Measurements from ENCODE around the gene BANF1.

DNA sequence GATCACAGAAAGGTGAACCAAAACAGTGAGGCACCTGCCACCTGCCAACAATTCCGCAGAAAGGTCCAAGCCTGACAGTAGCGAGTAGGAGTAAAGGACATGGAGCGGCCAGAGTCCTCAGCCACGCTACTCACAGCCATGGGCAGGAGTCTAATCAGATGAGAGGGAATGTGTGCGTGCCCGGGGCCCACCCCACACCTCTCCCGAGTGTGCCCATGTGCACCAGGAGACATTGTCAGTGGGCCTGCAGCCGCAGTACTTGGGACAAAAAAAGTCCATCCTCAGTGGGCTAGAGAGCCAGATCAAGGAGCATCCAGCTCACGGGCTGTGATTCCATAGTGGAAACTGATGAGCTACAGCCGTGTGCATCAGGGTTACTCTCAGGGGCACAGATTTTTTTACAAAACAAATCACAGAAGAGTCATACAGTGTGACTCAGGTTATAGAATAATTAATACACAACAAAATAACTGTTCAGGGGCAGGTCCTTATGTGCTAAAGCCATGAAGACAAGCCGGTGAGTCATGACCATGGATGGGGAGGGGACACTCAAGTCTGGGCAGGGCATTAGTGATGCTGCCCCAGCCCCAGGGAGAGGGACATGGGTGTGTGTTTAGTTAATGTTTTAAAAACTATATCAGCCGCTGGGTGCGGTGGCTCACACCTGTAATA is 28.7 kb upstream of the BANF1 start:
- TF ChIP-seq, protein P1, sequence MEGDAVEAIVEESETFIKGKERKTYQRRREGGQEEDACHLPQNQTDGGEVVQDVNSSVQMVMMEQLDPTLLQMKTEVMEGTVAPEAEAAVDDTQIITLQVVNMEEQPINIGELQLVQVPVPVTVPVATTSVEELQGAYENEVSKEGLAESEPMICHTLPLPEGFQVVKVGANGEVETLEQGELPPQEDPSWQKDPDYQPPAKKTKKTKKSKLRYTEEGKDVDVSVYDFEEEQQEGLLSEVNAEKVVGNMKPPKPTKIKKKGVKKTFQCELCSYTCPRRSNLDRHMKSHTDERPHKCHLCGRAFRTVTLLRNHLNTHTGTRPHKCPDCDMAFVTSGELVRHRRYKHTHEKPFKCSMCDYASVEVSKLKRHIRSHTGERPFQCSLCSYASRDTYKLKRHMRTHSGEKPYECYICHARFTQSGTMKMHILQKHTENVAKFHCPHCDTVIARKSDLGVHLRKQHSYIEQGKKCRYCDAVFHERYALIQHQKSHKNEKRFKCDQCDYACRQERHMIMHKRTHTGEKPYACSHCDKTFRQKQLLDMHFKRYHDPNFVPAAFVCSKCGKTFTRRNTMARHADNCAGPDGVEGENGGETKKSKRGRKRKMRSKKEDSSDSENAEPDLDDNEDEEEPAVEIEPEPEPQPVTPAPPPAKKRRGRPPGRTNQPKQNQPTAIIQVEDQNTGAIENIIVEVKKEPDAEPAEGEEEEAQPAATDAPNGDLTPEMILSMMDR (IDR thresholded peaks at IDR 0.05), result no peak
- no peak for TF ChIP-seq POLR2A (IDR thresholded peaks at IDR 0.05)

Measured in body of pancreas (tissue), 4 donors.